Hepatocyte (in vitro differentiated cells): ENCODE results near the gene AKR1B15.

Experiments used
- CTCF ChIP-seq: fragments of 200-600 bp; sonication (generic); IDR thresholded peaks from 2 replicates; pipeline ENCODE4 v1.5.1; 2016; ENCODE audit warnings: antibody characterized with exemption, mild to moderate bottlenecking; ENCODE audit not compliant: poor library complexity
- EZH2phosphoT487 ChIP-seq: fragments of 200-600 bp; sonication (generic); IDR thresholded peaks from one replicate; pipeline ENCODE4 v1.6.1; 2018; ENCODE audit warnings: antibody characterized with exemption, mild to moderate bottlenecking, low read depth, moderate library complexity; ENCODE audit not compliant: unreplicated experiment, severe bottlenecking

GRCh38 chr7:134557391-134557790 lies 8.5 kb downstream of the AKR1B15 start:
- TF ChIP-seq EZH2phosphoT487 = no peak
- TF ChIP-seq CTCF = no peak
